Measurements from ENCODE around the gene ZDHHC14.

DNA sequence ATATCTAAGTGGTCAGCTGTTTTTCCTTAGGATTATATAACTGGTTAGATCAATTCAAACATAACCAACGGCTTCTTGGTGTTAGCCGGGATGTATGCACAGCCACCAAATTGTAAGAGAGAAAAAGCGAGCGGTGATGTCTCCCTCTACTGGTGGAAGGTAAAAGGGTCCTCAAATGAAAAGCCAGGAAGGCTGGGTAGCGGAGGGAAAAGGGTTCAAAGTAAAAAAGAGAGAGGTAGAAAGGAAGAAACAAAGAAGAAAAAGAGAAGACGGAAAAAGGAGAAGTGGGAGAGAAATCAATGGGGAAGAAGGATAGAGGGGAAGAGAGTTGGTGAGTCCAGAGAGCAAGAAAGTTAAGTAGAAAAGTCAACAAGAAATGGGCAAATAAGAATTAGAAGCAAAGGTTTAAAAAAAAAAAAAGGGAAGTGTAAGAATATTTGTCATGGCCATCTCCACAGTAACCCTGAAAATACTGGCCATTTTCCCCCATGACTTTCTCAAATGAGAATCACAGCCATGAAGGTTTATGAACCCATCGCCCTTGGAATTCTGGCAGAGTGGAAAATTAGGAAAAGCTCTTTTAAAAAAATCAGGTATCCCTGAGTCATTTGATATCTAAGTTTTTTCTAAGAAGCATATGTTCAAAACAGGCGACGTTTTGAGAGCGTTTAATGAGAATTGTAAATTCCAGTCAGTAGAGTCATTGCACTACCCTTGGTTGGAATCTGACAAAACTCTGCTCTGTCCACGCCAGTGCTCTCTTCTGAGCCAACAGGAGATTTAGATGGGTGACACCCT is 286.4 kb downstream of the ZDHHC14 start:
- TF ChIP-seq, protein P1, sequence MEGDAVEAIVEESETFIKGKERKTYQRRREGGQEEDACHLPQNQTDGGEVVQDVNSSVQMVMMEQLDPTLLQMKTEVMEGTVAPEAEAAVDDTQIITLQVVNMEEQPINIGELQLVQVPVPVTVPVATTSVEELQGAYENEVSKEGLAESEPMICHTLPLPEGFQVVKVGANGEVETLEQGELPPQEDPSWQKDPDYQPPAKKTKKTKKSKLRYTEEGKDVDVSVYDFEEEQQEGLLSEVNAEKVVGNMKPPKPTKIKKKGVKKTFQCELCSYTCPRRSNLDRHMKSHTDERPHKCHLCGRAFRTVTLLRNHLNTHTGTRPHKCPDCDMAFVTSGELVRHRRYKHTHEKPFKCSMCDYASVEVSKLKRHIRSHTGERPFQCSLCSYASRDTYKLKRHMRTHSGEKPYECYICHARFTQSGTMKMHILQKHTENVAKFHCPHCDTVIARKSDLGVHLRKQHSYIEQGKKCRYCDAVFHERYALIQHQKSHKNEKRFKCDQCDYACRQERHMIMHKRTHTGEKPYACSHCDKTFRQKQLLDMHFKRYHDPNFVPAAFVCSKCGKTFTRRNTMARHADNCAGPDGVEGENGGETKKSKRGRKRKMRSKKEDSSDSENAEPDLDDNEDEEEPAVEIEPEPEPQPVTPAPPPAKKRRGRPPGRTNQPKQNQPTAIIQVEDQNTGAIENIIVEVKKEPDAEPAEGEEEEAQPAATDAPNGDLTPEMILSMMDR (IDR thresholded peaks at IDR 0.05; ENCODE audit: low read depth, low read length) = peak; percentile 79
- TF ChIP-seq, protein P2, sequence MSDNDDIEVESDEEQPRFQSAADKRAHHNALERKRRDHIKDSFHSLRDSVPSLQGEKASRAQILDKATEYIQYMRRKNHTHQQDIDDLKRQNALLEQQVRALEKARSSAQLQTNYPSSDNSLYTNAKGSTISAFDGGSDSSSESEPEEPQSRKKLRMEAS (IDR thresholded peaks at IDR 0.05; ENCODE audit: low read depth, low read length) = no peak
- TF ChIP-seq POLR2A (IDR thresholded peaks at IDR 0.05; ENCODE audit: extremely low read depth, insufficient read length) (no peak), MYC (IDR thresholded peaks at IDR 0.05; ENCODE audit: low read depth, low read length) (no peak)

Data from NB4 (cell line).